ENCODE results near the gene DOCK9.

DOCK9 gene

DNA sequence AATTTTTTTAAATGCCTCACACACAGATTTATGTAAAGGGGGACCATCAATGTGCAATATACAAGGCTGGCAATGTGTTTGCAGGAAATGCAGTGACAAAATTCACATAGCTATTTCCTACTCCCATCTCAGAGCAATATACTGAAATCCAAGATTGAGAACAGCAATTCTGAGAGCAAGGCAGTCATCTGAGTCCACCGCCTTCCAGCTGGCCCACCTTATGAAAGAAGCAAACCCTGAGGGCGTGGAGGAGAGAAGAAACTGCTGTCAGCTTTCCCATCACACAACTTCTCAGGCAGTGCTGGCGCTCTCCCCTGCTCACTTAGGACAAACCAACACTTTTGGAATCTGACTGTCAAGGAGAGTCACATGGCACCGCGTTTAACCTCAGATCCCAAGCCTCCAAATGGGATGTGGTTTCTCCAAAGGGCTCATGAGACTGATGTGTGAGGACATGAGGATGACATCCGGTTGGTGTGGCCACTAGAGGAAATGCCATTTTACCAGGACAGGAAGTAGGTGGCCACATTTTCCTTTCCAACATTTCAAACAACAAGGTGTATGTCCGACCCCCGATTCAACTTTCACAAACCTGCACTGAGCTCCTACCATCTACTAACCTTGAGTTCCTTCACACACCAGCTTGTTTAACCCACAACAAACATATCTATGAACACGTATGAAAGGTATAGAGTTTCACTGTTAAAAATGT lies 3.7 kb upstream of the DOCK9 start:
- in situ Hi-C loops (cut with MboI; ENCODE audit: low pct_unique_long_range_greater_than_20kb, low sequenced_read_pairs): no loop called here
- peak; percentile 14 for DNase-seq

DNA sequence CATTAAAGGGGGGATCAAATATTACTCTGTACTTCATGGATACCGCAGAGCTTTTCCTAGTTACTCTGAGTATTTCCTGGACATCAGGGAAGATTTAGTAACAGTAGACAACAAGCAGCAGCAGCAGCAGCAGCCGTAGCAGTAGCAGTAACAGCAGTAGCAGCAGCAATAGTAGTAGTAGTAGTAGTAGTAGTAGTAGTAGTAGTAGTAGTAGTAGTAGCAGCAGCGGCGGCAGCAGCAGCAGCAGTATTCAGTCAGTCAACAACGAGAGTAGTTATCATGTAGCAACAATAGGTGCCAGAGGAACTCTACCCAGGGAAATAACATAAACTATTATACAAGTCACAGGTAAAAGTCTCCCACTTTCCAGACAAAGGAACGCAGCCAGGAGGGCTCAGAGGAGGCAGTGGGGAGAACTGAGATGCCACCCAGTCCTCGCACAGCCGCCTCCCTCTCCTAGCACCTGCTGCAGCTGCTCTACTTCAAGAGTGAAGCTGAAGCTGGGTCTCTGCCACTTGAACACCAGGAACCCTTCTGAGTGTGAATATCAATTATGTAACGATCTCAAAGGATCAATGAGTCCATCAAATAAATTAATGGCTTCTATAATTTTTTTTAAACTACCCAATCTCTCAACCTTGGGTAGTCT lies 1.3 kb upstream of the DOCK9 start:
- in situ Hi-C loops (cut with MboI; ENCODE audit: low pct_unique_long_range_greater_than_20kb, low sequenced_read_pairs): no loop called here
- DNase-seq: no peak

DNA sequence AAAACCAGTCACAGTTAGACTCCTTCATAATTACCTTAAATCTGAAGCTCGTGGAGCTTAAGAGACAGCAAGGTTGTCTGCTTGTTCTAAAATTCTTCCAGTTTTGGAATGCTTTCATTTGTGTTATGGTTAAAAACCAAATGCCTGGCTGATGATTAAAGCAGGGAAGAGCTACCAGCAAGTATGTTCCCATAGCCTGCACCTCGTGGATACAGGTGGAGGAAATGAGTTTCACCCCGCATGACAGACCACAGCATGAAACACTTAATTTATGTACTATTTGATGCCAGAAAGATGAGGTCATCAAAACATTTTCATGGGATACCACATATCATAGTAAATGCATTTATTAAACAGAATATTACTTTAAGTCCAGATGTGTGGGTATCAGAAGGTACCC lies 416 bp upstream of the DOCK9 start:
- in situ Hi-C loops (cut with MboI; ENCODE audit: low pct_unique_long_range_greater_than_20kb, low sequenced_read_pairs): no loop called here
- no peak for DNase-seq

DNA sequence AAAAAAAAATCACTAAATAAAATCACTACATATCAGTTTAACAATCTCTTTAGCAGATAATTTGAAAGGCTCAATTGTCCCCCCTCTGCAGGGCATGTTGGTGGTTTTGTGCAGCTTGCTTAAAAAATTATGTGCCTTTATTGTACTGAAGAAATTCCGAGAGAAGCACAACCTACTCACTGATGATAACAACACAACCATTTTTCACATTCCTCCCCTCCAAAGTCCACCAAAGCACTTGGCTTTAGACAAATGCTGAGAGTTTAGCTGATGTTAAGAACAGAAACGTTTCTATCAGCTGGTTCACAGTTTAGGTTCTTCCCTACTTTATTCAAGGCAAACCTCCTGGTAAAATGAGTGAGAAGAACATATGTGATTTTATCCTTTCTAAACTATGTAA lies 923 bp downstream of the DOCK9 start:
- in situ Hi-C loops (cut with MboI; ENCODE audit: low pct_unique_long_range_greater_than_20kb, low sequenced_read_pairs): no loop called here
- no peak for DNase-seq

DNA sequence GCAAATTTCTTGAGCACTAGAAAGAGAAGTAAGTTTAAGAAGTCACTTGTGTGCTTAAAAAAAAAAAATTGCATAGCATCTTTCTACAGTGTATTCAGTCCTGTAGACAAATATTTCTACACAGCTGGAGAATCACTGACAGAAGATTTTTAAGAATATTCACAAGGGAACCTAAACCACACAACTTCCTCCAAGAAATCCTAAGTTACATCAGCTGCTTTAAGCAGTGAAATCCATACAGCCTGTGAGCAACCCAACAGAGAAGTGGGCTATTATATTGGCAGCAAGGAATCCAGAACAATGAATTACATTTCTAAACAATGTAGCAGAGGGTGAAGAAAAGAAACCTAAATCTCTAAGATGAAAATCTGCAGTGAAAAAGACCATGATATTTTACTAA lies 1.5 kb downstream of the DOCK9 start:
- in situ Hi-C loops (cut with MboI; ENCODE audit: low pct_unique_long_range_greater_than_20kb, low sequenced_read_pairs): no loop called here

DNA sequence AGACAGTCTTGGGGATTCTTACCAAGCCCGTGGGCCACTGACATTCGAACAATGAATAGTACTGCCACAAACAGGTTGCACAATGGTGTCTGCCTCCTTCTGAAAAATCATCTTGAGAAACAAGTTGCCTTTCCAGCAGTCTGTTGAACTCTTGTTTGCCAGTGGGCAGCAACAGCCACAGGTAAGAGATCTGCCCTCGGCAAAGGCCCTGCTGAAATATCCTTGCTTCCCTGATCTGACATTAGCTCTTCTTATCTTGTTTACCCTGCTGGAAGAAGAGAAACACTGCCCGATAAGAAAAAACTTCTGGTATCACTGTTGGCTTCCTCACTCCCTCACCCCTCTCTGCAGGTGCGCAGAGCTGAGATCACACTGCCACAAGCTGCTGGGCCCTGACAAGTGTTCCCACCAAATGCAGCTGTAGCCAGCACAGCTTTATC lies 2.0 kb downstream of the DOCK9 start:
- DNase-seq: peak; percentile 38
- in situ Hi-C loops (cut with MboI; ENCODE audit: low pct_unique_long_range_greater_than_20kb, low sequenced_read_pairs): no loop called here

More for the DNA sequence above, 1.5 kb downstream of the DOCK9 start:
- peak; percentile 38 for DNase-seq

DNA sequence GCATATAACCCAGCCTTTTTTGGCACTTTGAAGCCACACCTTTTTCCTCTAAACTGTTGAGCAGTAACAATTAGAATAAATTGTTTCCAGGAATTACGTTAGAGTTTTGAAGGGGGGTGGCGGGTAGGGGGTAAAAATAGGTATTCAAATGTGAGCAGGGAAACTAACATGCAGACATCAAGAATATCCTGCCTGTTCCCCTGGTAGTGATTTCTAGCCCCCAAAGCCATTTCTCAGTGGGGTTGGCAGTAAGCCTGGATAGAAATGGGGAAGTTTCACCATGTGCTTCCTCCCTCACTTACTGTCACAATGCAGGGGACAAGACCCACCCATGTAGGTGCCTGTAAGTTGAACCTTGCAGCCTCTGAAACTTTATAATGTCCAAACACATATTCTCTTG lies 3.8 kb downstream of the DOCK9 start:
- in situ Hi-C loops (cut with MboI; ENCODE audit: low pct_unique_long_range_greater_than_20kb, low sequenced_read_pairs): no loop called here

GRCh38 chr13:98972627-98973026 lies 5.2 kb downstream of the DOCK9 start:
- peak; percentile 42 for DNase-seq
- in situ Hi-C loops (cut with MboI; ENCODE audit: low pct_unique_long_range_greater_than_20kb, low sequenced_read_pairs): no loop called here

More for the DNA sequence above, 3.8 kb downstream of the DOCK9 start:
- DNase-seq: peak; percentile 97

DNA sequence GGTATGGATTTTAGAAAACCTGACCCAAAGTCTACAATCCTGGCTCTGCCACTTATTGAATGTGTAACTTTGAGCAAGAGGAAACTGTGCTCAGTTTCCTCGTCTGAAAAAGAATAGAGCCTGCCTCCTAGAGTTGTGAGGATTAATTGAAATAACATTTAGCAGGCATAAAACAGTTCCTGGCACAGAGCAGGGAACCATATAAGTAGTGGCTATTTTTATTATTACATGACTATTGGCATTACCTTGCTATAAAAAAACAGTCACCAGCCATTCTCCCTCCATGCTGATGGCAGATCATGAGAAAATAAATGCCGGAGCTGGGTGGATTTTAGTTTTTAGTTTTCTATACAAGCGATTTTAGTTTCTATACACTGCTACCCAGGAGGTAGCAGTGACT lies 5.8 kb downstream of the DOCK9 start:
- in situ Hi-C loops (cut with MboI; ENCODE audit: low pct_unique_long_range_greater_than_20kb, low sequenced_read_pairs): no loop called here
- DNase-seq: no peak

- in situ Hi-C loops (cut with MboI; ENCODE audit: low pct_unique_long_range_greater_than_20kb, low sequenced_read_pairs): no loop called here
- DNase-seq: no peak
Measured at GRCh38 chr13:98970330-98970729, 7.5 kb downstream of the DOCK9 start.

GRCh38 chr13:98967491-98967890 lies 10.4 kb downstream of the DOCK9 start:
- no peak for DNase-seq
- in situ Hi-C loops (cut with MboI; ENCODE audit: low pct_unique_long_range_greater_than_20kb, low sequenced_read_pairs): no loop called here

GRCh38 chr13:98966019-98966418 lies 11.8 kb downstream of the DOCK9 start:
- in situ Hi-C loops (cut with MboI; ENCODE audit: low pct_unique_long_range_greater_than_20kb, low sequenced_read_pairs): no loop called here
- DNase-seq: no peak

DNA sequence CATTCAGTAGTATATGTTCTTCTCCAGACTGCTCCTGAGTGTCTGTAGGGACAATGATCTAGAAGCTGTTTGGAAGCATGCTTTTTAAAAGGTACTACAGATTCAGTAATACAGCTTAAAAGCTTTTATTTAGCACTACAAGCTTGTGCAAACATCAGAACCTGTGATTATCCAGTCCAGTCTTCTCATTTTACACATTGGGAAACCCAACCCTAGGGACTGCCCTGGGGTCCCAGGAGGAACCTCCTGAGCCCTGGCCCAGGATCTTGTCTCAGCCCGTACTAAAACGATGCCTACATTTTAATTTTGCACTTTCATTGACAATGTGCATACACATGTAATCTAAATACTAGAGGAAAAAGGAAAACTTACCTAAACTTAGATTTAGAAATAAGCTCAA lies 12.5 kb downstream of the DOCK9 start:
- DNase-seq: no peak
- in situ Hi-C loops (cut with MboI; ENCODE audit: low pct_unique_long_range_greater_than_20kb, low sequenced_read_pairs): no loop called here

DNA sequence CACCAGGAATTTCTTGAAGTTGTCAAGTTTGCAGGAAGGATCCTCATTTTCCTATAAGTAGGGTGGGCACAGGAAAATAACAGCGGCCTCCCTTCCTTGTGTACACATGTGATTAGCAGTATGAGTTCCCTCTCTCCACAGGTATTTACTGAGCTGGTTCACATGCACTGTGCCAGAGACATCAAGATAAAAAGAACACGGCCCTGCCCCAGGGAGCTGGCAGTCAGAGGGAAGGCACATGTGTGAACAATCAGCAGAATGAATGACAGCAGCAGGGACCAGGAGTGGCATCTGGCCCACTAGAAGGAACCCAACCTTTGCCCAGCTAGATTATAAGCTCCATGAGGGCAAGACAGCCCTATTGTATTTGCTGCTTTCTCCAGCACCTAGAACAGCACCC lies 13.9 kb downstream of the DOCK9 start:
- in situ Hi-C loops (cut with MboI; ENCODE audit: low pct_unique_long_range_greater_than_20kb, low sequenced_read_pairs): no loop called here
- no peak for DNase-seq

- in situ Hi-C loops (cut with MboI; ENCODE audit: low pct_unique_long_range_greater_than_20kb, low sequenced_read_pairs): no loop called here
- no peak for DNase-seq
Measured at GRCh38 chr13:98962901-98963590, 14.8 kb downstream of the DOCK9 start.

- in situ Hi-C loops (cut with MboI; ENCODE audit: low pct_unique_long_range_greater_than_20kb, low sequenced_read_pairs): no loop called here
- DNase-seq: no peak
Measured at GRCh38 chr13:98961503-98962105, 16.3 kb downstream of the DOCK9 start.

- in situ Hi-C loops (cut with MboI; ENCODE audit: low pct_unique_long_range_greater_than_20kb, low sequenced_read_pairs): no loop called here
- DNase-seq: no peak
Measured at GRCh38 chr13:98960606-98961502, 17.0 kb downstream of the DOCK9 start.

- in situ Hi-C loops (cut with MboI; ENCODE audit: low pct_unique_long_range_greater_than_20kb, low sequenced_read_pairs): no loop called here
Measured at GRCh38 chr13:98959786-98960605, 17.9 kb downstream of the DOCK9 start.

More at GRCh38 chr13:98959786-98960605, 17.9 kb downstream of the DOCK9 start:
- no peak for DNase-seq

Measured in KBM-7 (cell line).